Lower leg skin (tissue), 3 donors: ENCODE data around the gene IPP.

ENCODE experiments used
- POLR2A ChIP-seq, 2 donors: fragments of 450-650 bp; IDR thresholded peaks; one replicate each; pipeline ENCODE4 v1.6.1; 2016 to 2017; ENCODE audit warnings: antibody characterized with exemption in 2 of 2, mild to moderate bottlenecking in 1 of 2, moderate library complexity in 1 of 2
- TF ChIP-seq, protein P1 (sequence below), 3 donors: fragments of 450-650 bp; IDR thresholded peaks; one replicate each; pipeline ENCODE4 v1.5.1; 2016; ENCODE audit warnings: antibody characterized with exemption in 3 of 3, mild to moderate bottlenecking in 3 of 3, moderate library complexity in 2 of 3

DNA sequence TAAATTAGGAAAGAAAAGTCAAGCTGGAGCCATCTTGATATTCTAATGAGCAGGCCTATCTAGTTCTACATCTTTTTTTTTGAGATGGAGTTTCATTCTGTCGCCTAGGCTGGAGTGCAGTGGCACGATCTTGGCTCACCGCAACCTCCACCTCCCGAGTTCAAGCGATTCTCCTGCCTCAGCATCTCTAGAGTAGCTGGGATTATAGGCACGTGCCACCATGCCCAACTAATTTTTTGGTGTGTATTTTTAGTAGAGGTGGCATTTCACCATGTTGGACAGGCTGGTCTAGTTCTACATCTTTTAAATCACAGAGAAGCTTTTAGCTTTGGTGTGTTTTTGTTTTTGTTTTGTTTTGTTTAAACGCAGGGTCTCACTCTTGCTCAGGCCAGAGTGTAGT, 55.6 kb downstream of the IPP start:
- TF ChIP-seq, protein P1, sequence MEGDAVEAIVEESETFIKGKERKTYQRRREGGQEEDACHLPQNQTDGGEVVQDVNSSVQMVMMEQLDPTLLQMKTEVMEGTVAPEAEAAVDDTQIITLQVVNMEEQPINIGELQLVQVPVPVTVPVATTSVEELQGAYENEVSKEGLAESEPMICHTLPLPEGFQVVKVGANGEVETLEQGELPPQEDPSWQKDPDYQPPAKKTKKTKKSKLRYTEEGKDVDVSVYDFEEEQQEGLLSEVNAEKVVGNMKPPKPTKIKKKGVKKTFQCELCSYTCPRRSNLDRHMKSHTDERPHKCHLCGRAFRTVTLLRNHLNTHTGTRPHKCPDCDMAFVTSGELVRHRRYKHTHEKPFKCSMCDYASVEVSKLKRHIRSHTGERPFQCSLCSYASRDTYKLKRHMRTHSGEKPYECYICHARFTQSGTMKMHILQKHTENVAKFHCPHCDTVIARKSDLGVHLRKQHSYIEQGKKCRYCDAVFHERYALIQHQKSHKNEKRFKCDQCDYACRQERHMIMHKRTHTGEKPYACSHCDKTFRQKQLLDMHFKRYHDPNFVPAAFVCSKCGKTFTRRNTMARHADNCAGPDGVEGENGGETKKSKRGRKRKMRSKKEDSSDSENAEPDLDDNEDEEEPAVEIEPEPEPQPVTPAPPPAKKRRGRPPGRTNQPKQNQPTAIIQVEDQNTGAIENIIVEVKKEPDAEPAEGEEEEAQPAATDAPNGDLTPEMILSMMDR (IDR thresholded peaks at IDR 0.05), result no peak
- no peak for TF ChIP-seq POLR2A (IDR thresholded peaks at IDR 0.05)
